NCI-H226 (cell line): Measurements from ENCODE around the gene DRAXIN.

Source experiments
- DNase-seq: peaks from one replicate; pipeline ENCODE4 v3.0.0-alpha.2; 2015

DRAXIN gene

GRCh38 chr1:11690397-11691301 is 861 bp upstream of the DRAXIN start:
- DNase-seq: no peak

GRCh38 chr1:11691928-11692711 is 610 bp downstream of the DRAXIN start:
- DNase-seq: no peak

GRCh38 chr1:11693024-11693590 is 1.6 kb downstream of the DRAXIN start:
- peak; percentile 57 for DNase-seq

- no peak for DNase-seq
Measured at GRCh38 chr1:11693917-11694316, 2.4 kb downstream of the DRAXIN start.

- DNase-seq: no peak
Measured at GRCh38 chr1:11695861-11696260, 4.4 kb downstream of the DRAXIN start.

GRCh38 chr1:11697188-11697892 is 5.8 kb downstream of the DRAXIN start:
- DNase-seq: no peak

- DNase-seq: no peak
Measured at GRCh38 chr1:11697893-11698210, 6.3 kb downstream of the DRAXIN start.

- DNase-seq: no peak
Measured at GRCh38 chr1:11700601-11701467, 9.3 kb downstream of the DRAXIN start.

- DNase-seq: no peak
Measured at GRCh38 chr1:11701551-11701961, 10.0 kb downstream of the DRAXIN start.

GRCh38 chr1:11701981-11702803 is 10.7 kb downstream of the DRAXIN start:
- DNase-seq: no peak

GRCh38 chr1:11703357-11704193 is 12.1 kb downstream of the DRAXIN start:
- DNase-seq: no peak

GRCh38 chr1:11704194-11704529 is 12.7 kb downstream of the DRAXIN start:
- no peak for DNase-seq

GRCh38 chr1:11704691-11705475 is 13.4 kb downstream of the DRAXIN start:
- no peak for DNase-seq

- no peak for DNase-seq
Measured at GRCh38 chr1:11705596-11705995, 14.1 kb downstream of the DRAXIN start.

- no peak for DNase-seq
Measured at GRCh38 chr1:11706292-11706691, 14.8 kb downstream of the DRAXIN start.

GRCh38 chr1:11707621-11708276 is 16.2 kb downstream of the DRAXIN start:
- no peak for DNase-seq

- no peak for DNase-seq
Measured at GRCh38 chr1:11708554-11709350, 17.2 kb downstream of the DRAXIN start.

GRCh38 chr1:11711490-11711889 is 20.0 kb downstream of the DRAXIN start:
- DNase-seq: no peak
